H9 (cell line): ENCODE results near the gene LBHD2. TPM values are rescaled to one million over a fixed set of nuclear protein-coding genes. Genes with fewer than 3 reads are reported as not detected.

Experiments
- DNase-seq: peaks from one replicate; pipeline ENCODE4 v3.0.0-alpha.2; 2017
- H2AFZ ChIP-seq: one replicate; pipeline ENCODE4 v1.6.1; 2013; ENCODE audit warnings: mild to moderate bottlenecking, low read length, control low read depth, moderate library complexity
- H2AK5ac ChIP-seq: 2 replicates; pipeline ENCODE4 v1.6.1; 2013; ENCODE audit warnings: low read length, control low read depth, mixed read lengths; ENCODE audit not compliant: insufficient read length
- H2BK120ac ChIP-seq: one replicate; pipeline ENCODE4 v1.6.1; 2013; ENCODE audit warnings: low read depth, mild to moderate bottlenecking, low read length, control low read depth, inconsistent platforms; ENCODE audit not compliant: poor library complexity, severe bottlenecking
- H2BK12ac ChIP-seq: 2 replicates; pipeline ENCODE4 v1.6.1; 2013; ENCODE audit warnings: low read length, control low read depth, mixed read lengths, low read depth; ENCODE audit not compliant: insufficient read length
- H2BK15ac ChIP-seq: 2 replicates; pipeline ENCODE4 v1.6.1; 2013; ENCODE audit warnings: low read depth, low read length, control low read depth
- H2BK20ac ChIP-seq: one replicate; pipeline ENCODE4 v1.6.1; 2013; ENCODE audit warnings: low read depth, mild to moderate bottlenecking, low read length, control low read depth, inconsistent platforms; ENCODE audit not compliant: poor library complexity, severe bottlenecking
- H2BK5ac ChIP-seq: 2 replicates; pipeline ENCODE4 v1.6.1; 2013; ENCODE audit warnings: low read length, control low read depth, mixed read lengths; ENCODE audit not compliant: insufficient read length
- H3K14ac ChIP-seq: 2 replicates; pipeline ENCODE4 v1.6.1; 2013; ENCODE audit warnings: low read length, control low read depth; ENCODE audit not compliant: insufficient read depth
- H3K18ac ChIP-seq: 2 replicates; pipeline ENCODE4 v1.6.1; 2013; ENCODE audit warnings: low read depth, mild to moderate bottlenecking, mixed read lengths, low read length, control low read depth; ENCODE audit not compliant: insufficient read length
- H3K23ac ChIP-seq: 2 replicates; pipeline ENCODE4 v1.6.1; 2013; ENCODE audit warnings: low read length, control low read depth, mixed read lengths, low read depth; ENCODE audit not compliant: insufficient read length
- H3K23me2 ChIP-seq: 2 replicates; pipeline ENCODE4 v1.6.1; 2013; ENCODE audit warnings: low read depth, mild to moderate bottlenecking, mixed read lengths, low read length, control low read depth; ENCODE audit not compliant: insufficient read length, poor library complexity, severe bottlenecking
- H3K27ac ChIP-seq: 2 replicates; pipeline ENCODE4 v1.5.1; 2013; ENCODE audit warnings: low read length, control low read depth, mixed read lengths, low read depth; ENCODE audit not compliant: insufficient read length
- H3K27me3 ChIP-seq: 2 replicates; pipeline ENCODE4 v1.6.1; 2013; ENCODE audit warnings: low read length, control low read depth, inconsistent platforms; ENCODE audit not compliant: insufficient read depth
- H3K4ac ChIP-seq: 2 replicates; pipeline ENCODE4 v1.6.1; 2013; ENCODE audit warnings: low read depth, mild to moderate bottlenecking, control low read depth, inconsistent platforms, low read length, moderate library complexity
- H3K4me1 ChIP-seq: 2 replicates; pipeline ENCODE4 v1.6.1; 2013; ENCODE audit warnings: low read length, control low read depth, inconsistent platforms; ENCODE audit not compliant: insufficient read depth
- H3K4me2 ChIP-seq: 2 replicates; pipeline ENCODE4 v1.6.1; 2013; ENCODE audit warnings: low read length, control low read depth, mixed read lengths; ENCODE audit not compliant: insufficient read length, insufficient read depth
- H3K56ac ChIP-seq: 2 replicates; pipeline ENCODE4 v1.6.1; 2013; ENCODE audit warnings: low read depth, mild to moderate bottlenecking, mixed read lengths, low read length, control low read depth; ENCODE audit not compliant: insufficient read length
- H3K79me1 ChIP-seq: 2 replicates; pipeline ENCODE4 v1.6.1; 2013; ENCODE audit warnings: low read depth, mild to moderate bottlenecking, moderate library complexity, low read length, control low read depth, inconsistent platforms; ENCODE audit not compliant: insufficient read depth, poor library complexity, severe bottlenecking
- H3K79me2 ChIP-seq: 2 replicates; pipeline ENCODE4 v1.6.1; 2013; ENCODE audit warnings: low read length, control low read depth, inconsistent platforms; ENCODE audit not compliant: insufficient read depth
- H3K9ac ChIP-seq: 2 replicates; pipeline ENCODE4 v1.6.1; 2013; ENCODE audit warnings: low read length, control low read depth, mixed read lengths; ENCODE audit not compliant: insufficient read length; ENCODE audit errors: extremely low read depth
- H3K9me3 ChIP-seq: one replicate; pipeline ENCODE4 v1.6.1; 2013; ENCODE audit warnings: low read depth, low read length, inconsistent platforms; ENCODE audit not compliant: control insufficient read depth
- H3T11ph ChIP-seq: one replicate; pipeline ENCODE4 v1.6.1; 2013; ENCODE audit warnings: mild to moderate bottlenecking, low read length, control low read depth, inconsistent platforms
- H4K20me1 ChIP-seq: one replicate; pipeline ENCODE4 v1.6.1; 2013; ENCODE audit not compliant: control insufficient read depth, insufficient read length, insufficient read depth
- H4K5ac ChIP-seq: 2 replicates; pipeline ENCODE4 v1.6.1; 2013; ENCODE audit warnings: low read depth, mild to moderate bottlenecking, mixed read lengths, low read length, control low read depth; ENCODE audit not compliant: insufficient read length
- H4K8ac ChIP-seq: replicated peaks from 2 replicates; pipeline ENCODE4 v1.6.1; 2013; ENCODE audit warnings: low read length, control low read depth, mixed read lengths, low read depth; ENCODE audit not compliant: insufficient read length
- H4K91ac ChIP-seq: 2 replicates; pipeline ENCODE4 v1.6.1; 2013; ENCODE audit warnings: low read depth, mild to moderate bottlenecking, moderate library complexity, mixed read lengths, low read length, control low read depth; ENCODE audit not compliant: insufficient read length
- H3K27ac Mint-ChIP-seq, 3 experiments: 2 replicates in 2 of 3; 3 replicates in 1 of 3; pipeline ENCODE4 v1.8.0; 2020 to 2021; ENCODE audit warnings: mixed read lengths in 3 of 3, mild to moderate bottlenecking in 1 of 3, moderate library complexity in 1 of 3
- H3K27me3 Mint-ChIP-seq: 2 replicates; pipeline ENCODE4 v1.8.0; 2021; ENCODE audit warnings: low read depth, mild to moderate bottlenecking, moderate library complexity, mixed read lengths
- H3K36me3 Mint-ChIP-seq, 3 experiments: 2 replicates in 2 of 3; 3 replicates in 1 of 3; pipeline ENCODE4 v1.8.0; 2020 to 2021; ENCODE audit warnings: low read depth in 3 of 3, mixed read lengths in 3 of 3; ENCODE audit not compliant: insufficient read depth in 1 of 3
- H3K4me1 Mint-ChIP-seq, 2 experiments: 2 replicates each; pipeline ENCODE4 v1.8.0; 2020; ENCODE audit warnings: mixed read lengths in 2 of 2
- H3K4me3 Mint-ChIP-seq, 2 experiments: 2 replicates in 1 of 2; 3 replicates in 1 of 2; pipeline ENCODE4 v1.8.0; 2020 to 2021; ENCODE audit warnings: mild to moderate bottlenecking in 2 of 2, mixed read lengths in 2 of 2, moderate library complexity in 1 of 2
- H3K9me3 Mint-ChIP-seq, 2 experiments: 2 replicates in 1 of 2; 3 replicates in 1 of 2; pipeline ENCODE4 v1.8.0; 2020; ENCODE audit warnings: mild to moderate bottlenecking in 2 of 2, mixed read lengths in 2 of 2, moderate library complexity in 1 of 2
- CTCF ChIP-seq: fragments of 200-600 bp; sonication (generic); conservative IDR thresholded peaks from 3 replicates; pipeline ENCODE4 v1.8.0; 2021; ENCODE audit warnings: antibody characterized with exemption, mild to moderate bottlenecking
- WGBS: extraction: QIAGEN DNeasy Blood & Tissue Kit; methylation state at CpG from one replicate; pipeline ENCODE4 v1.1.7; 2013; ENCODE audit warnings: missing lambda C conversion rate, low lambda C conversion rate, mixed read lengths; ENCODE audit not compliant: insufficient read length; ENCODE audit errors: extremely low coverage; 5-methylcytosine and 5-hydroxymethylcytosine counted together
- total RNA-seq: library from RNA; stranded (reverse); gene quantifications from 2 replicates; pipeline ENCODE4 v1.2.1, GENCODE V29; 2021

The LBHD2 gene
- total RNA-seq, 1 experiment from 2014 or later, result not detected

- Histone ChIP-seq H3K4me2 (no peak overlapping the region), H4K8ac (no peak overlapping the region), H3K27me3 (no peaks in the 10 kb centered on the region), H3K56ac (no peak overlapping the region), H3T11ph (no peak overlapping the region), H4K5ac (no peak overlapping the region), H3K4ac (no peak overlapping the region), H3K79me2 (peaks cover 15% of the 10 kb centered on the region; the same call in 1 of the 2 replicates), H3K9ac (no peak overlapping the region), H2BK12ac (no peak overlapping the region), H3K23me2 (peaks cover 10% of the 10 kb centered on the region), H3K23ac (no peak overlapping the region), H3K79me1 (peaks cover 9% of the 10 kb centered on the region), H3K27ac (no peak overlapping the region), H3K9me3 (no peaks in the 10 kb centered on the region), H4K20me1 (no peaks in the 10 kb centered on the region), H4K91ac (no peak overlapping the region), H2AK5ac (no peak overlapping the region), H3K4me1 (no peaks in the 10 kb centered on the region; the same call in 1 of the 2 replicates), H3K14ac (no peak overlapping the region), H2BK5ac (no peak overlapping the region), H2BK20ac (no peak overlapping the region), H2AFZ (no peak overlapping the region), H2BK15ac (no peak overlapping the region), H3K18ac (no peak overlapping the region), H2BK120ac (no peak overlapping the region)
- H3K36me3 Mint-ChIP-seq, result peaks cover 0 to 4% (median 4%) of the 10 kb centered on the region in 3 experiments; a peak in 2 of 7 replicates
- H3K9me3 Mint-ChIP-seq, result no peaks in the 10 kb centered on the region; a peak in 1 of 5 replicates
- H3K27me3 Mint-ChIP-seq, result peaks cover 2% of the 10 kb centered on the region; the same call in 1 of the 2 replicates
- no peak for DNase-seq
- peaks cover 22 to 32% of the 10 kb centered on the region in 2 experiments for H3K4me1 Mint-ChIP-seq
- no peak overlapping the region for H3K27ac Mint-ChIP-seq
- TF ChIP-seq CTCF, result no peak
- WGBS, result no CpG with 5 or more reads among the region's 5 CpGs
- peak overlapping the region in 1 of 2 experiments; percentile 27; a peak in 1 of 5 replicates for H3K4me3 Mint-ChIP-seq
Measured at GRCh38 chr14:103059556-103059955, 24.5 kb upstream of the LBHD2 start.
